ENCODE results near the gene PLEKHB1. TPM values are rescaled to one million over a fixed set of nuclear protein-coding genes. Genes with fewer than 3 reads are reported as not detected.
A peak's percentile ranks its signal among the peaks of the same experiment; 100 is the strongest.

Gene PLEKHB1
- total RNA-seq, 6 experiments from 2014 or later, result 0.42 to 2.1 (median 0.96) TPM

DNA sequence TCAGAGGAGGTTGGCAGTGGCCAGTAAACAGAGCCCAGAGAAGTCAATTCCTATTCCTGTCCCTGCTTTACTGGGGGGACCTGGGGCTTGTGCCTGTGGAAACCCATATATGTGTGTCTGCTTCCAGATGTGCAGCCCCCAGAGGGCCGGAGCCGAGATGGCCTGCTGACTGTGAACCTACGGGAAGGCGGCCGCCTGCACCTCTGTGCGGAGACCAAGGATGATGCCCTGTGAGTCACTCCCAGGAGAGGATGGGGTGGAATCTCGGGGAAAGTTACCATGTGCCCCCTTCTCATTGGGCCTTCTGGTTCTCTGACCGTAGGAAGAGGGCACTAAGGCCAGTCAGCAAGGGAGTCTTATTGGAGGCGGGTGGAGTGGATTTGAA, 5.3 kb downstream of the PLEKHB1 start:
- peaks cover 0 to 7% (median 0%) of the 10 kb centered on the region in 4 donors for H3K4me1 ChIP-seq
- no peak overlapping the region for H3K4me3 ChIP-seq
- ATAC-seq (no peak), DNase-seq (no peak)
- no peaks in the 10 kb centered on the region for H3K36me3 ChIP-seq
- intact Hi-C loops (cut with DNase I), result loop anchor here in 1 of 2 donors (10.0 kb wide), 1 partner anchor 247 kb away; no protein-coding TSS in a partner anchor
- H3K9me3 ChIP-seq, result no peaks in the 10 kb centered on the region
- H3K27me3 ChIP-seq, result no peaks in the 10 kb centered on the region
- H3K27ac ChIP-seq, result no peak overlapping the region
- TF ChIP-seq, protein P1, sequence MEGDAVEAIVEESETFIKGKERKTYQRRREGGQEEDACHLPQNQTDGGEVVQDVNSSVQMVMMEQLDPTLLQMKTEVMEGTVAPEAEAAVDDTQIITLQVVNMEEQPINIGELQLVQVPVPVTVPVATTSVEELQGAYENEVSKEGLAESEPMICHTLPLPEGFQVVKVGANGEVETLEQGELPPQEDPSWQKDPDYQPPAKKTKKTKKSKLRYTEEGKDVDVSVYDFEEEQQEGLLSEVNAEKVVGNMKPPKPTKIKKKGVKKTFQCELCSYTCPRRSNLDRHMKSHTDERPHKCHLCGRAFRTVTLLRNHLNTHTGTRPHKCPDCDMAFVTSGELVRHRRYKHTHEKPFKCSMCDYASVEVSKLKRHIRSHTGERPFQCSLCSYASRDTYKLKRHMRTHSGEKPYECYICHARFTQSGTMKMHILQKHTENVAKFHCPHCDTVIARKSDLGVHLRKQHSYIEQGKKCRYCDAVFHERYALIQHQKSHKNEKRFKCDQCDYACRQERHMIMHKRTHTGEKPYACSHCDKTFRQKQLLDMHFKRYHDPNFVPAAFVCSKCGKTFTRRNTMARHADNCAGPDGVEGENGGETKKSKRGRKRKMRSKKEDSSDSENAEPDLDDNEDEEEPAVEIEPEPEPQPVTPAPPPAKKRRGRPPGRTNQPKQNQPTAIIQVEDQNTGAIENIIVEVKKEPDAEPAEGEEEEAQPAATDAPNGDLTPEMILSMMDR (IDR thresholded peaks at IDR 0.05), result no peak
- no peak for TF ChIP-seq POLR2A (IDR thresholded peaks at IDR 0.05)
- no CpG with 5 or more reads among the region's 9 CpGs for WGBS (ENCODE audit: insufficient coverage, low coverage, low lambda C conversion rate, missing lambda C conversion rate)

DNA sequence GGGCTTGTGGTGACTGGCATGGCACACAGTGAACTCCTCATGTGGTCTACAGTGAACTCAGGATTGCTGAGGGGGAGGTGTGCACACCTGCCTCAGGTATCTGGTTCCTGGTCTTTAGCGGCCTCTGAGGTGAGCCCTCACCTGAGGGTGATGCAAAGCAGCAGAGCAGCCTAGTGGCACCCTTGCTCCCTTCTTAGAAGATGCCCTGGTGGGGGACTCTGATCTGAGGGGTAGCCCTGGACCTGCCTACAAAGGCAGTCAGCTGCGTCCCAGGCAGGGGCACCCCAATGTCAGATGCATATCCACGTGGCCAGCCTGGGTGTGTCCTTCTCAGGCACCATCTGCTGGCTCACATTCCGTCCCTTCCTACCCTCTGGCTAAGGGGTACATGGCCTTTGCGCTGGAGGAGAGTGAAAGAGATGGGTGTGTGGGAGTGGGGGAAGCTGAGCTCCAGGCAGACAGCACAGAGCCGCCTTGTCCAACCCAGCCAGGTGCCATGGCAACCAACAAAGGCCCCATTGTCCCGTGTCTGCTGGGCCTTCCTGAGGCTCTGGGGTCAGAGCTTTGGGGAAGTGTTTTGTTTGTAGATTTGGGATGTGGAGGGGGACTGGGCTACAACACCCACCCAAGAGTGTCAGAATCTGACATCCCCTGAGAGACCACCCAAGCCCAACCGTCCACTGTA, 5.8 kb downstream of the PLEKHB1 start:
- Histone ChIP-seq H3K9me3 (no peaks in the 10 kb centered on the region), H3K36me3 (no peaks in the 10 kb centered on the region), H3K4me1 (peaks cover 0 to 7% (median 0%) of the 10 kb centered on the region in 4 donors), H3K27me3 (no peaks in the 10 kb centered on the region), H3K27ac (no peak overlapping the region), H3K4me3 (no peak overlapping the region)
- intact Hi-C loops (cut with DNase I), result loop anchor here in 1 of 2 donors (10.0 kb wide), 1 partner anchor 247 kb away; no protein-coding TSS in a partner anchor
- DNase-seq (no peak), ATAC-seq (peak in 1 of 4 donors; percentile 21)
- WGBS (ENCODE audit: insufficient coverage, low coverage, low lambda C conversion rate, missing lambda C conversion rate), result 82% methylated on average over 4 of the region's 8 CpGs
- no peak for TF ChIP-seq POLR2A (IDR thresholded peaks at IDR 0.05)
- TF ChIP-seq, protein P1 (IDR thresholded peaks at IDR 0.05), result no peak

DNA sequence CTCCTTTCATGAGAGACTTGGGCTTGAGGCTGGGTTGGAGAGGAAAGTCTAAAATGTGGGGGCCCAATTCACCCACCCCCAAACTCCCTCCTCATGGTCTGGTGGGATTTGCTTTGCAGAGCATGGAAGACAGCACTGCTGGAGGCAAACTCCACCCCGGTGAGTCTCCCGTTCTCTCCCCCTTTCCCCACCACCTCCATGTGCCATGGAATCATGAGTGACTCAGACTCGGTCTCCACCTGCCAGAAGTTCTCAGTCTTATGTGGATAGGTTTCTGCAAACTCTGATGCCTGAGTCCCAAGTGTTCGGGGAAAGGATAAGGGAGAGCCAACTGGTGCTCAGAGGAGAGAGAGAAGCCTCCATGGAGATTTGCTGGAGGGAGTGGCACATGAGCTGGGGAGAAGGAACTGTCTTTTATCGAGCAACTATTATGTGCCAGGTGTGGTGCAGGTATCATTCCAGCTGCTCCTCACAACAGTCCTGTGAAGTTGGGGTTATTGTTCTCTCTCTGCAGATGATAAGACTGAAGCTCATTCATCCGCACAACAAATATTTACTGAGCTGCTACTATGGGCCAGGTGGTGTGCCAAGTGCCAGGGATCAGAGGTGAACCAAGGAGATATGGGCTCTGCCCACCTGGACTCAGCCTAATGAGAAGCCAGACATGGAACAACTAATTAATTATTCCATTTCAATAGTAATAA, 6.6 kb downstream of the PLEKHB1 start:
- Histone ChIP-seq H3K27ac (no peak overlapping the region), H3K27me3 (no peaks in the 10 kb centered on the region), H3K36me3 (no peaks in the 10 kb centered on the region), H3K4me3 (no peak overlapping the region), H3K4me1 (peaks cover 0 to 7% (median 0%) of the 10 kb centered on the region in 4 donors), H3K9me3 (no peaks in the 10 kb centered on the region)
- DNase-seq, result no peak
- intact Hi-C loops (cut with DNase I), result loop anchor here in 1 of 2 donors (10.0 kb wide), 1 partner anchor 248 kb away; no protein-coding TSS in a partner anchor
- peak in 2 of 4 donors; percentile 10 to 39 for ATAC-seq
- 79% methylated on average over 6 of the region's 6 CpGs for WGBS (ENCODE audit: insufficient coverage, low coverage, low lambda C conversion rate, missing lambda C conversion rate)
- TF ChIP-seq, protein P1 (IDR thresholded peaks at IDR 0.05), result no peak
- no peak for TF ChIP-seq POLR2A (IDR thresholded peaks at IDR 0.05)

DNA sequence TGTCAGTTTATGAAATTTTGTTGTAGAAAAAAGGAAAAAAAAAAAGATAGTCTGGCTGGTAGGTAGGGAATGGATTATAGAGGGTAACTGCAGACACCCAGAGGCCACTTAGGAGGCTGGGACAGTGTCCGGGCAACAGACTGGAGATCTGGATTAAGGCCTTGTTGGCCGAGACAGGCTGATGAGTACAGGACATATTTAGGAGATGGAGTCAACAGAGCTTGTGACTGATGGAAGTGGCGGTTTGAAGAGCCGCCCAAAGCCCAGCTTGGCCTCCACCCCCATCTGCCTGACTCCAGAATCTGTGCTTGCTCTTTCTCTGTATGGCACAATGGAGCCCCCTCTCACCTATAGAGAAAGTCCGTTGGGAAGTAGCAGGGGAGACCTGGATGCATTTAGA, 7.6 kb downstream of the PLEKHB1 start:
- ATAC-seq (no peak), DNase-seq (no peak)
- no peak for TF ChIP-seq POLR2A (IDR thresholded peaks at IDR 0.05)
- TF ChIP-seq, protein P1 (IDR thresholded peaks at IDR 0.05), result no peak
- Histone ChIP-seq H3K4me3 (no peak overlapping the region), H3K4me1 (peaks cover 0 to 7% (median 0%) of the 10 kb centered on the region in 4 donors), H3K27ac (no peak overlapping the region), H3K36me3 (no peaks in the 10 kb centered on the region), H3K27me3 (no peaks in the 10 kb centered on the region), H3K9me3 (no peaks in the 10 kb centered on the region)
- intact Hi-C loops (cut with DNase I), result loop anchor here in 1 of 2 donors (10.0 kb wide), 1 partner anchor 249 kb away; no protein-coding TSS in a partner anchor
- WGBS (ENCODE audit: insufficient coverage, low coverage, low lambda C conversion rate, missing lambda C conversion rate), result 86% methylated on average over 1 of the region's 5 CpGs

Data from right lobe of liver (tissue), 6 donors.